ENCODE results near the gene TRABD2A.

- TF ChIP-seq CTCF (IDR thresholded peaks at IDR 0.05) (no peak), POLR2A (IDR thresholded peaks at IDR 0.05) (no peak), EP300 (IDR thresholded peaks at IDR 0.05) (no peak), POLR2AphosphoS5 (IDR thresholded peaks at IDR 0.05) (no peak)
Measured at GRCh38 chr2:84925336-84925723, 44.4 kb upstream of the TRABD2A start.

Data from sigmoid colon (tissue), 4 donors.